ENCODE results near the gene ANXA11. TPM values are rescaled to one million over a fixed set of nuclear protein-coding genes. Genes with fewer than 3 reads are reported as not detected.

Gene ANXA11
- total and polyA plus RNA-seq, 2 donors (not counting 1 experiment from before 2014, with no cell fraction given) = 124 to 206 TPM

- Histone ChIP-seq H3K4me2 (ENCODE audit: extremely low read depth, insufficient read depth, low read length) (no peak overlapping the region), H2AFZ (ENCODE audit: low read length) (no peak overlapping the region), H3K36me3 (ENCODE audit: control insufficient read depth, insufficient read depth, low read length) (peaks cover 2% of the 10 kb centered on the region), H3K4me1 (ENCODE audit: control insufficient read depth, extremely low read depth, insufficient read depth, low read length) (peaks cover 21% of the 10 kb centered on the region), H3K9me3 (ENCODE audit: control insufficient read depth, insufficient read depth, low read depth, low read length) (no peaks in the 10 kb centered on the region), H3K4me3 (replicated peaks in 1 of 4; ENCODE audit: control extremely low read depth in 1 of 4, insufficient read depth in 1 of 4, low read depth in 3 of 4, low read length in 4 of 4) (no peak overlapping the region), H3K79me2 (ENCODE audit: control insufficient read depth, insufficient read depth, low read length) (peaks cover 2% of the 10 kb centered on the region), H3K9ac (ENCODE audit: insufficient read depth, low read length) (no peak overlapping the region), H3K27ac (ENCODE audit: insufficient read depth, low read length) (no peak overlapping the region), H4K20me1 (ENCODE audit: control insufficient read depth, extremely low read depth, insufficient read depth, low read length) (no peaks in the 10 kb centered on the region), H3K27me3 (ENCODE audit: control insufficient read depth, insufficient read depth, low read length) (no peaks in the 10 kb centered on the region)
- no peak for DNase-seq (ENCODE audit: low read depth in 2 of 2)
- TF ChIP-seq CTCF (conservative IDR thresholded peaks at IDR 0.05 in 1 of 2, IDR thresholded peaks at IDR 0.05 in 1 of 2; ENCODE audit: low read depth in 1 of 2, low read length in 2 of 2) (no peak), EZH2 (IDR thresholded peaks at IDR 0.05; ENCODE audit: low read length, missing control alignments) (no peak)
These were observed 65.1 kb downstream of the ANXA11 start for GRCh38 chr10:80140251-80140650.

DNA sequence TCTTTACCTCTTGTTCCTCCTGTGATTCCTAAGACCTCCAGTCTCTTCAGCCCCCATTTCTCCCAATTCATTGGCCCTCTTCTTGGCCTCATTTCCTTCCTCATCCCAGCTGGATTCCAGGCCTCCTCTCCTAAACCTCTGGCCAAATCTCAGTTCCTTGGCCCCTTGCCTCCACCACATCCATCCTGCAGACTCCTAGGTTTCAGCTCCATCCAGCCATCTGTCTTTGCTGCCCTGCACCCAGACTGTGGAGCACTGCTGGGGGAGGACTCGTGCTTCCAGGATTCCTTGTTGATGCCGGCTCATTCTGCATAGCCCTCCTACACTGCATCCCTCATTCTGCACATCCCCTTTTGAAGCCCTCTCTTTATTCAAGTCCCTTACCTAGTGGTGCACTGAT, 66.1 kb downstream of the ANXA11 start:
- DNase-seq (ENCODE audit: low read depth in 2 of 2) = no peak

DNA sequence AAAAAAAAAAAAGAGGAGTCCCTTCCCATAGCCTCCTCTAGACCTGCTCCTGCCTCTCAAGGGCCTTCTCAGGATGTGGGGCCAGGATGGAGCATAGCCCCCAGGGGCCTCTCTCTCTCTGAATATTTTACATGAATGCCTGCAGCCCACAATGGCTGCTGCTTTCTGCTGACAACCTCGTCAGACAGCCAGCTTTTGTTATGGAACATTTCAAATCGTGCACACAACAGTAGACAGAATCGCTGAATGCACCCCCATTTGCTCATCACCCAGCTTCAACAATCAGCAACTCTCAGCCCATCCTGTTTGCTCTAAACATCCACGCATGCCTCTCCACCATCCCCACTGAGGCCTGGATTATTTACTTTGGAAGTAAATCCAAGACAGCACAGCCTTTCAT, 67.4 kb downstream of the ANXA11 start:
- no peak overlapping the region for H3K9ac ChIP-seq (ENCODE audit: insufficient read depth, low read length)
- H3K4me3 ChIP-seq (replicated peaks in 1 of 4; ENCODE audit: control extremely low read depth in 1 of 4, insufficient read depth in 1 of 4, low read depth in 3 of 4, low read length in 4 of 4) = no peak overlapping the region
- peak overlapping the region; percentile 94 for H3K27ac ChIP-seq (ENCODE audit: insufficient read depth, low read length)

More for the DNA sequence above, 66.1 kb downstream of the ANXA11 start:
- H3K79me2 ChIP-seq (ENCODE audit: control insufficient read depth, insufficient read depth, low read length) = peaks cover 7% of the 10 kb centered on the region
- no peak for TF ChIP-seq CTCF (conservative IDR thresholded peaks at IDR 0.05 in 1 of 2, IDR thresholded peaks at IDR 0.05 in 1 of 2; ENCODE audit: low read depth in 1 of 2, low read length in 2 of 2)
- TF ChIP-seq EZH2 (IDR thresholded peaks at IDR 0.05; ENCODE audit: low read length, missing control alignments) = no peak
- no peak overlapping the region for H3K4me3 ChIP-seq (replicated peaks in 1 of 4; ENCODE audit: control extremely low read depth in 1 of 4, insufficient read depth in 1 of 4, low read depth in 3 of 4, low read length in 4 of 4)
- no peak overlapping the region for H3K27ac ChIP-seq (ENCODE audit: insufficient read depth, low read length)
- H3K4me1 ChIP-seq (ENCODE audit: control insufficient read depth, extremely low read depth, insufficient read depth, low read length) = peaks cover 24% of the 10 kb centered on the region
- H3K9ac ChIP-seq (ENCODE audit: insufficient read depth, low read length) = no peak overlapping the region
- H3K36me3 ChIP-seq (ENCODE audit: control insufficient read depth, insufficient read depth, low read length) = peaks cover 2% of the 10 kb centered on the region
- H3K27me3 ChIP-seq (ENCODE audit: control insufficient read depth, insufficient read depth, low read length) = no peaks in the 10 kb centered on the region
- no peaks in the 10 kb centered on the region for H4K20me1 ChIP-seq (ENCODE audit: control insufficient read depth, extremely low read depth, insufficient read depth, low read length)
- H3K4me2 ChIP-seq (ENCODE audit: extremely low read depth, insufficient read depth, low read length) = no peak overlapping the region
- H2AFZ ChIP-seq (ENCODE audit: low read length) = no peak overlapping the region
- H3K9me3 ChIP-seq (ENCODE audit: control insufficient read depth, insufficient read depth, low read depth, low read length) = no peaks in the 10 kb centered on the region

More for the DNA sequence above, 67.4 kb downstream of the ANXA11 start:
- Histone ChIP-seq H3K79me2 (ENCODE audit: control insufficient read depth, insufficient read depth, low read length) (peaks cover 15% of the 10 kb centered on the region), H3K4me2 (ENCODE audit: extremely low read depth, insufficient read depth, low read length) (no peak overlapping the region), H3K27me3 (ENCODE audit: control insufficient read depth, insufficient read depth, low read length) (no peaks in the 10 kb centered on the region), H3K36me3 (ENCODE audit: control insufficient read depth, insufficient read depth, low read length) (no peaks in the 10 kb centered on the region), H2AFZ (ENCODE audit: low read length) (no peak overlapping the region), H3K4me1 (ENCODE audit: control insufficient read depth, extremely low read depth, insufficient read depth, low read length) (peaks cover 23% of the 10 kb centered on the region), H3K9me3 (ENCODE audit: control insufficient read depth, insufficient read depth, low read depth, low read length) (no peaks in the 10 kb centered on the region), H4K20me1 (ENCODE audit: control insufficient read depth, extremely low read depth, insufficient read depth, low read length) (no peaks in the 10 kb centered on the region)
- no peak for TF ChIP-seq EZH2 (IDR thresholded peaks at IDR 0.05; ENCODE audit: low read length, missing control alignments)
- TF ChIP-seq CTCF (conservative IDR thresholded peaks at IDR 0.05 in 1 of 2, IDR thresholded peaks at IDR 0.05 in 1 of 2; ENCODE audit: low read depth in 1 of 2, low read length in 2 of 2) = no peak
- DNase-seq (ENCODE audit: low read depth in 2 of 2) = no peak
